HUES64 (cell line): ENCODE measurements around the gene FOXRED1.

Experiments used
- H3K27ac ChIP-seq: 2 replicates; pipeline ENCODE4 v1.7.0; 2013; ENCODE audit warnings: low read depth, low read length, inconsistent platforms
- H3K27me3 ChIP-seq: 2 replicates; pipeline ENCODE4 v1.6.1; 2013; ENCODE audit warnings: mild to moderate bottlenecking, low read length; ENCODE audit not compliant: insufficient read depth
- H3K36me3 ChIP-seq: 2 replicates; pipeline ENCODE4 v1.6.1; 2013; ENCODE audit warnings: mild to moderate bottlenecking, low read length; ENCODE audit not compliant: insufficient read depth
- H3K4me1 ChIP-seq: 2 replicates; pipeline ENCODE4 v1.6.1; 2013; ENCODE audit warnings: mild to moderate bottlenecking, low read length, moderate library complexity; ENCODE audit not compliant: insufficient read depth
- H3K4me3 ChIP-seq: 2 replicates; pipeline ENCODE4 v1.5.1; 2013; ENCODE audit warnings: mild to moderate bottlenecking, low read length, moderate library complexity
- H3K9ac ChIP-seq: 2 replicates; pipeline ENCODE4 v1.6.1; 2013; ENCODE audit warnings: mild to moderate bottlenecking, low read depth, low read length
- H3K9me3 ChIP-seq: 2 replicates; pipeline ENCODE4 v1.6.1; 2013; ENCODE audit warnings: low read depth, low read length; ENCODE audit not compliant: insufficient read depth
- WGBS: fragments of 150-250, 120-280 bp; methylation state at CpG from one replicate; pipeline ENCODE4 v1.1.7; 2013; ENCODE audit warnings: missing lambda C conversion rate; 5-methylcytosine and 5-hydroxymethylcytosine counted together

FOXRED1 gene

GRCh38 chr11:126312961-126313360 lies 44.0 kb downstream of the FOXRED1 start:
- 92% methylated on average over 8 of the region's 8 CpGs for WGBS
- H3K4me1 ChIP-seq = no peaks in the 10 kb centered on the region
- H3K27ac ChIP-seq = no peak overlapping the region
- peaks cover 24% of the 10 kb centered on the region for H3K36me3 ChIP-seq
- no peak overlapping the region for H3K4me3 ChIP-seq
- H3K9me3 ChIP-seq = no peaks in the 10 kb centered on the region
- H3K9ac ChIP-seq = no peak overlapping the region
- H3K27me3 ChIP-seq = no peaks in the 10 kb centered on the region

GRCh38 chr11:126313826-126314225 lies 44.9 kb downstream of the FOXRED1 start:
- no peaks in the 10 kb centered on the region for H3K9me3 ChIP-seq
- no peak overlapping the region for H3K9ac ChIP-seq
- H3K27me3 ChIP-seq = no peaks in the 10 kb centered on the region
- no peak overlapping the region for H3K27ac ChIP-seq
- 91% methylated on average over 5 of the region's 5 CpGs for WGBS
- H3K4me3 ChIP-seq = no peak overlapping the region
- H3K36me3 ChIP-seq = peaks cover 19% of the 10 kb centered on the region
- no peaks in the 10 kb centered on the region for H3K4me1 ChIP-seq

- no peak overlapping the region for H3K27ac ChIP-seq
- WGBS = 97% methylated on average over 1 of the region's 1 CpG
- no peak overlapping the region for H3K9ac ChIP-seq
Measured at GRCh38 chr11:126317432-126317755, 48.4 kb downstream of the FOXRED1 start.

GRCh38 chr11:126317756-126318573 lies 49.0 kb downstream of the FOXRED1 start:
- no peaks in the 10 kb centered on the region for H3K27me3 ChIP-seq
- no peaks in the 10 kb centered on the region for H3K4me1 ChIP-seq
- peaks cover 11% of the 10 kb centered on the region for H3K36me3 ChIP-seq
- H3K9ac ChIP-seq = no peak overlapping the region
- H3K4me3 ChIP-seq = no peak overlapping the region
- H3K27ac ChIP-seq = no peak overlapping the region
- 94% methylated on average over 14 of the region's 14 CpGs for WGBS
- no peaks in the 10 kb centered on the region for H3K9me3 ChIP-seq

More at GRCh38 chr11:126317432-126317755, 48.4 kb downstream of the FOXRED1 start:
- Histone ChIP-seq H3K4me1 (no peaks in the 10 kb centered on the region), H3K27me3 (no peaks in the 10 kb centered on the region), H3K4me3 (no peak overlapping the region), H3K36me3 (peaks cover 13% of the 10 kb centered on the region), H3K9me3 (no peaks in the 10 kb centered on the region)

GRCh38 chr11:126318574-126319373 lies 49.8 kb downstream of the FOXRED1 start:
- Histone ChIP-seq H3K4me3 (no peak overlapping the region), H3K27ac (no peak overlapping the region), H3K27me3 (no peaks in the 10 kb centered on the region), H3K4me1 (no peaks in the 10 kb centered on the region), H3K9me3 (no peaks in the 10 kb centered on the region), H3K9ac (no peak overlapping the region), H3K36me3 (peaks cover 11% of the 10 kb centered on the region)
- 90% methylated on average over 9 of the region's 9 CpGs for WGBS

- WGBS = 93% methylated on average over 5 of the region's 5 CpGs
- Histone ChIP-seq H3K27ac (no peak overlapping the region), H3K36me3 (peaks cover 5% of the 10 kb centered on the region; the same call in 1 of the 2 replicates), H3K9me3 (no peaks in the 10 kb centered on the region), H3K4me1 (no peaks in the 10 kb centered on the region), H3K4me3 (no peak overlapping the region), H3K9ac (no peak overlapping the region), H3K27me3 (no peaks in the 10 kb centered on the region)
Measured at GRCh38 chr11:126319374-126319740, 50.4 kb downstream of the FOXRED1 start.

GRCh38 chr11:126322996-126323395 lies 54.0 kb downstream of the FOXRED1 start:
- Histone ChIP-seq H3K4me3 (no peak overlapping the region), H3K36me3 (no peaks in the 10 kb centered on the region), H3K27ac (no peak overlapping the region), H3K9me3 (no peaks in the 10 kb centered on the region), H3K27me3 (no peaks in the 10 kb centered on the region), H3K9ac (no peak overlapping the region), H3K4me1 (no peaks in the 10 kb centered on the region)
- 100% methylated on average over 2 of the region's 3 CpGs for WGBS

GRCh38 chr11:126327281-126328000 lies 58.5 kb downstream of the FOXRED1 start:
- Histone ChIP-seq H3K4me1 (no peaks in the 10 kb centered on the region), H3K9ac (no peak overlapping the region), H3K27me3 (no peaks in the 10 kb centered on the region), H3K4me3 (no peak overlapping the region), H3K36me3 (peaks cover 14% of the 10 kb centered on the region), H3K27ac (no peak overlapping the region), H3K9me3 (no peaks in the 10 kb centered on the region)
- WGBS = 94% methylated on average over 17 of the region's 17 CpGs
